Heart left ventricle (tissue), 16 donors: ENCODE results near the gene SLC44A1. TPM values are rescaled to one million over a fixed set of nuclear protein-coding genes. Genes with fewer than 3 reads are reported as not detected.
"Not testable (repeated sequence)": the region's sequence is repeated elsewhere in the genome, so short reads cannot be mapped to it uniquely, and the experiment has no call there.

Experiments used
- ATAC-seq, 4 donors: fragments of 200-7000 bp; cut with Tn5 transposase; one replicate each; pipeline ENCODE4 v1.9.1; 2020 to 2022; ENCODE audit warnings: moderate library complexity in 4 of 4, mild to moderate bottlenecking in 3 of 4, moderate number of reproducible peaks in 1 of 4
- DNase-seq, 5 donors: peaks; one replicate each; pipeline ENCODE4 v3.0.0-alpha.2; 2020
- H3K27ac ChIP-seq, 12 donors: fragments of 200-600 bp; sonication (generic) in 4 of 12; one replicate each; pipeline versions ENCODE4 v1.5.0 to v1.8.0; 2016 to 2022; ENCODE audit warnings: mild to moderate bottlenecking in 2 of 12
- H3K27me3 ChIP-seq, 9 donors: fragments of 200-600 bp; sonication (generic) in 2 of 9; one replicate each; pipeline versions ENCODE4 v1.5.1 to v1.8.0; 2016 to 2022; ENCODE audit warnings: mild to moderate bottlenecking in 3 of 9
- H3K36me3 ChIP-seq, 9 donors: fragments of 200-600 bp; sonication (generic) in 2 of 9; one replicate each; pipeline versions ENCODE4 v1.5.0 to v1.8.0; 2018 to 2022; ENCODE audit warnings: mild to moderate bottlenecking in 2 of 9
- H3K4me1 ChIP-seq, 12 donors: fragments of 200-600 bp; sonication (generic) in 4 of 12; one replicate each; pipeline versions ENCODE4 v1.5.0 to v1.8.0; 2016 to 2022; ENCODE audit warnings: mild to moderate bottlenecking in 3 of 12
- H3K4me3 ChIP-seq, 12 donors: fragments of 200-600 bp; sonication (generic) in 4 of 12; one replicate each; pipeline versions ENCODE4 v1.5.0 to v1.8.0; 2017 to 2022; ENCODE audit warnings: mild to moderate bottlenecking in 9 of 12, moderate library complexity in 4 of 12
- H3K9me3 ChIP-seq, 12 donors: fragments of 200-600 bp; sonication (generic) in 4 of 12; one replicate each; pipeline versions ENCODE4 v1.5.0 to v1.8.0; 2016 to 2022; ENCODE audit warnings: mild to moderate bottlenecking in 1 of 12
- POLR2A ChIP-seq, 2 donors: fragments of 450-650 bp; IDR thresholded peaks; one replicate each; pipeline ENCODE4 v1.6.1; 2017; ENCODE audit warnings: antibody characterized with exemption in 2 of 2, mild to moderate bottlenecking in 2 of 2, moderate library complexity in 2 of 2
- WGBS, 4 donors: extraction: QIAGEN DNeasy Blood & Tissue Kit in 2 of 4; methylation state at CpG; one replicate each; pipeline versions ENCODE4 v1.1.5 to v1.1.7; 2013 to 2018; 5-methylcytosine and 5-hydroxymethylcytosine counted together
- intact Hi-C, 10 donors: fragments of 100-400 bp; cut with DNase I; formaldehyde crosslinking; loops; one replicate each; pipeline versions ENCODE4 v1.11.1 to v1.14.2; 2022
- polyA plus RNA-seq, 2 donors: library from polyadenylated mRNA; stranded (reverse); fragments of 200-250 nt; gene quantifications; one replicate each; pipeline ENCODE4 v1.2.3, GENCODE V29; 2013
- total RNA-seq, 9 donors: library from RNA; depleted of rRNA in 2 of 9; stranded (reverse); fragments of >200 nt in 2 of 9; fragmentation: NEBNext Ultra II Directional in 3 of 9; extraction: Animal tissue kit (Norgen Biotek cat#: 25700) in 3 of 9; gene quantifications; one replicate each; pipeline versions ENCODE4 v1.1.0 to v1.2.4, GENCODE V29; 2016 to 2023
- TF ChIP-seq, protein P1 (sequence below), 12 donors: fragments of 200-600 bp; sonication (generic) in 4 of 12; IDR thresholded peaks; one replicate each; pipeline versions ENCODE4 v1.5.0 to v1.8.0; 2018 to 2022; ENCODE audit warnings: antibody characterized with exemption in 12 of 12, mild to moderate bottlenecking in 5 of 12
- donor health status: ischemic (EF 13 %, LVEDD 7.1; RV severe dilation, severe dysfunction).
- donor health status: healthy with polysubstance abuse.
- donor health status: DM: no; HTN: yes; CAD: no.
- donor health status: DM: no; HTN: no; CAD: no.
- donor health status: ischemic (EF 25% LVEDD 6.9; RV normal size, moderate dysfunction).
- donor health status: ischemic (EF 25% LVEDD 5.7; RV mildly dilated, moderate dysfunction).
- donor health status: healthy.
- donor health status: DM: yes; HTN: yes; CAD: no.
- donor health status: ischemic (EF 35%, LVEDD 5.7; RV mildly dilated, moderate dysfunction).
- donor health status: nonischemic (EF 11% LVEDD 7.7; RV severe dilation, severe dysfunction).
- donor health status: DM: yes; HTN: yes; CAD: no.
- donor health status: PGD.
- donor health status: ischemic (EF 29% LVEDD 5.4; RV normal size, mild dysfunction).
- donor health status: nonischemic (EF 23%, LVEDD 6.1; RV moderate dilation, normal function).

The SLC44A1 gene
- total and polyA plus RNA-seq, 11 donors = 5.1 to 29.4 (median 21.3) TPM

GRCh38 chr9:105255421-105255820 is 11.0 kb downstream of the SLC44A1 start:
- intact Hi-C loops = no loop called here
- TF ChIP-seq, protein P1, sequence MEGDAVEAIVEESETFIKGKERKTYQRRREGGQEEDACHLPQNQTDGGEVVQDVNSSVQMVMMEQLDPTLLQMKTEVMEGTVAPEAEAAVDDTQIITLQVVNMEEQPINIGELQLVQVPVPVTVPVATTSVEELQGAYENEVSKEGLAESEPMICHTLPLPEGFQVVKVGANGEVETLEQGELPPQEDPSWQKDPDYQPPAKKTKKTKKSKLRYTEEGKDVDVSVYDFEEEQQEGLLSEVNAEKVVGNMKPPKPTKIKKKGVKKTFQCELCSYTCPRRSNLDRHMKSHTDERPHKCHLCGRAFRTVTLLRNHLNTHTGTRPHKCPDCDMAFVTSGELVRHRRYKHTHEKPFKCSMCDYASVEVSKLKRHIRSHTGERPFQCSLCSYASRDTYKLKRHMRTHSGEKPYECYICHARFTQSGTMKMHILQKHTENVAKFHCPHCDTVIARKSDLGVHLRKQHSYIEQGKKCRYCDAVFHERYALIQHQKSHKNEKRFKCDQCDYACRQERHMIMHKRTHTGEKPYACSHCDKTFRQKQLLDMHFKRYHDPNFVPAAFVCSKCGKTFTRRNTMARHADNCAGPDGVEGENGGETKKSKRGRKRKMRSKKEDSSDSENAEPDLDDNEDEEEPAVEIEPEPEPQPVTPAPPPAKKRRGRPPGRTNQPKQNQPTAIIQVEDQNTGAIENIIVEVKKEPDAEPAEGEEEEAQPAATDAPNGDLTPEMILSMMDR (IDR thresholded peaks at IDR 0.05) = no peak
- no peak for TF ChIP-seq POLR2A (IDR thresholded peaks at IDR 0.05)
- Histone ChIP-seq H3K27ac (no peak overlapping the region), H3K4me1 (peaks cover 0 to 36% (median 22%) of the 10 kb centered on the region in 12 donors), H3K27me3 (no peaks in the 10 kb centered on the region), H3K36me3 (no peaks in the 10 kb centered on the region), H3K9me3 (no peaks in the 10 kb centered on the region), H3K4me3 (no peak overlapping the region)
- no peak for ATAC-seq
- no peak for DNase-seq

DNA sequence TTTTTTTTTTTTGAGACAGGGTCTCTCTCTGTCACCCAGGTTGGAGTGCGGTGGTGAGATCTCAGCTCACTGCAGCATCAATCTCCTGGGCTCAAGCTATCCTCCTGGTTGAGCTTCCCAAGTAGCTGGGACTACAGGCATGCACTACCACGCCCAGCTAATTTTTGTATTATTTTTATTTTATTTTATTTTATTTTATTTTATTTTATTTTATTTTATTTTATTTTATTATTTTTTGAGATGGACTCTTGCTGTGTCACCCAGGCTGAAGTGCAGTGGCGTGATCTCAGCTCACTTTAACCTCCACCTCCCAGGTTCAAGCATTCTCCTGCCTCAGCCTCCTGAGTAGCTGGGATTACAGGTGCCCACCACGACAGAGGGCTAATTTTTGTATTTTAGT is 12.1 kb downstream of the SLC44A1 start:
- peaks cover 0 to 36% (median 25%) of the 10 kb centered on the region in 12 donors for H3K4me1 ChIP-seq
- whole genome bisulfite sequencing, 4 donors = 96 to 100% (median 99%) methylated on average over 4 of the region's 4 CpGs
- H3K36me3 ChIP-seq, intact Hi-C loops, H3K27ac ChIP-seq, DNase-seq, H3K9me3 ChIP-seq, ATAC-seq, H3K4me3 ChIP-seq, H3K27me3 ChIP-seq: not testable (repeated sequence)

- Histone ChIP-seq H3K4me1 (peaks cover 0 to 36% (median 25%) of the 10 kb centered on the region in 12 donors), H3K4me3 (no peak overlapping the region), H3K27ac (no peak overlapping the region), H3K27me3 (no peaks in the 10 kb centered on the region), H3K36me3 (no peaks in the 10 kb centered on the region), H3K9me3 (no peaks in the 10 kb centered on the region)
- WGBS, 4 donors = 66 to 90% (median 86%) methylated on average over 2 of the region's 2 CpGs
- DNase-seq (no peak), ATAC-seq (no peak)
- intact Hi-C loops = no loop called here
- TF ChIP-seq POLR2A (IDR thresholded peaks at IDR 0.05) = no peak
Observed at GRCh38 chr9:105257809-105258208, 13.4 kb downstream of the SLC44A1 start.

- Histone ChIP-seq H3K4me1 (peaks cover 0 to 36% (median 26%) of the 10 kb centered on the region in 12 donors), H3K27ac (peak overlapping the region in 1 of 12 donors; percentile 13)
Observed at GRCh38 chr9:105258225-105258737, 13.8 kb downstream of the SLC44A1 start.

GRCh38 chr9:105259274-105259673 is 14.8 kb downstream of the SLC44A1 start:
- DNase-seq (no peak), ATAC-seq (no peak)
- no peaks in the 10 kb centered on the region for H3K27me3 ChIP-seq
- no peaks in the 10 kb centered on the region for H3K9me3 ChIP-seq
- peaks cover 0 to 36% (median 26%) of the 10 kb centered on the region in 12 donors for H3K4me1 ChIP-seq
- TF ChIP-seq, protein P1 (IDR thresholded peaks at IDR 0.05) = no peak
- TF ChIP-seq POLR2A (IDR thresholded peaks at IDR 0.05) = no peak
- 66 to 84% (median 82%) methylated on average over 2 of the region's 2 CpGs for WGBS, 4 donors
- H3K36me3 ChIP-seq = no peaks in the 10 kb centered on the region
- H3K27ac ChIP-seq = peak overlapping the region in 2 of 12 donors; percentile 3 to 6
- no peak overlapping the region for H3K4me3 ChIP-seq
- intact Hi-C loops = no loop called here

More at GRCh38 chr9:105258225-105258737, 13.8 kb downstream of the SLC44A1 start:
- Histone ChIP-seq H3K36me3 (no peaks in the 10 kb centered on the region), H3K27me3 (no peaks in the 10 kb centered on the region), H3K9me3 (no peaks in the 10 kb centered on the region), H3K4me3 (no peak overlapping the region)
- WGBS, 4 donors = 69 to 85% (median 73%) methylated on average over 3 of the region's 3 CpGs
- intact Hi-C loops = no loop called here
- TF ChIP-seq POLR2A (IDR thresholded peaks at IDR 0.05) = no peak
- TF ChIP-seq, protein P1 (IDR thresholded peaks at IDR 0.05) = no peak
- ATAC-seq (peak in 3 of 4 donors; percentile 47 to 61 (median 51)), DNase-seq (no peak)
